Liver (tissue), 3 donors: ENCODE results near the gene CKAP5.

Experiments used
- HNF4G ChIP-seq: IDR thresholded peaks from 2 replicates; pipeline ENCODE4 v1.6.1; 2016; ENCODE audit warnings: antibody characterized with exemption
- RAD21 ChIP-seq, 2 donors: IDR thresholded peaks; 2 replicates each; pipeline ENCODE4 v1.6.1; 2016; ENCODE audit warnings: antibody characterized with exemption in 2 of 2, mild to moderate bottlenecking in 2 of 2
- RXRA ChIP-seq, 2 donors: IDR thresholded peaks; 2 replicates each; pipeline ENCODE4 v1.6.1; 2017 to 2018; ENCODE audit warnings: antibody characterized with exemption in 2 of 2, mild to moderate bottlenecking in 1 of 2
- SP1 ChIP-seq: IDR thresholded peaks from 2 replicates; pipeline ENCODE4 v1.6.1; 2018; ENCODE audit warnings: antibody characterized with exemption, mild to moderate bottlenecking
- TF ChIP-seq, protein P1 (sequence below): fragments of 150-350 bp; IDR thresholded peaks from 2 replicates; pipeline ENCODE4 v1.5.1; 2017; ENCODE audit warnings: improper control_type of control experiment, low read depth, low read length; ENCODE audit not compliant: missing input control
- TF ChIP-seq, protein P2 (sequence below): IDR thresholded peaks from 2 replicates; pipeline ENCODE4 v1.6.1; 2016; ENCODE audit warnings: antibody characterized with exemption
- donor health status: healthy.
- donor health status: healthy.

DNA sequence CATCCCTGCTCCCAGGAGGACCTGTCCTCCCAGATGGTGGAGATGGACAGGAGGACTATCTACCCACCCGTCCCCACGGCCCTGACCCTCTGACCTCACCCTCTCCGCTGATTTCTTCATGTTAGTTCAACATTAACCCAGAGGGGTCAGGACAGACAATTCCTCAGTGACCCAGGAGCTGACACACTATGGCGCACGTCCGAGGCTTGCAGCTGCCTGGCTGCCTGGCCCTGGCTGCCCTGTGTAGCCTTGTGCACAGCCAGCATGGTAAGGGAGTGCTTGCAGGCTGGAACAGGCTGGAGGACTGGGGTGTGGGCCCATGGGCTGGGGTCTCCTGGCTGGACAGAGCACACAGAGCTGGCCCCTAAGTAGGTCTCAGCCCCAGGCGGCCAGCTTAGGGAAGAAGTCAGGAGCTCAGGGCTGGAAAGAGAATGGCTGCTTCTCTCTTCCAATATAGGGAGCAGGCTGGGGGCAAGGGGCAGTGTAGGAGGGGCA, 127.0 kb downstream of the CKAP5 start, which contains the start of gene F2:
- TF ChIP-seq, protein P1, sequence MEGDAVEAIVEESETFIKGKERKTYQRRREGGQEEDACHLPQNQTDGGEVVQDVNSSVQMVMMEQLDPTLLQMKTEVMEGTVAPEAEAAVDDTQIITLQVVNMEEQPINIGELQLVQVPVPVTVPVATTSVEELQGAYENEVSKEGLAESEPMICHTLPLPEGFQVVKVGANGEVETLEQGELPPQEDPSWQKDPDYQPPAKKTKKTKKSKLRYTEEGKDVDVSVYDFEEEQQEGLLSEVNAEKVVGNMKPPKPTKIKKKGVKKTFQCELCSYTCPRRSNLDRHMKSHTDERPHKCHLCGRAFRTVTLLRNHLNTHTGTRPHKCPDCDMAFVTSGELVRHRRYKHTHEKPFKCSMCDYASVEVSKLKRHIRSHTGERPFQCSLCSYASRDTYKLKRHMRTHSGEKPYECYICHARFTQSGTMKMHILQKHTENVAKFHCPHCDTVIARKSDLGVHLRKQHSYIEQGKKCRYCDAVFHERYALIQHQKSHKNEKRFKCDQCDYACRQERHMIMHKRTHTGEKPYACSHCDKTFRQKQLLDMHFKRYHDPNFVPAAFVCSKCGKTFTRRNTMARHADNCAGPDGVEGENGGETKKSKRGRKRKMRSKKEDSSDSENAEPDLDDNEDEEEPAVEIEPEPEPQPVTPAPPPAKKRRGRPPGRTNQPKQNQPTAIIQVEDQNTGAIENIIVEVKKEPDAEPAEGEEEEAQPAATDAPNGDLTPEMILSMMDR: no peak
- TF ChIP-seq, protein P2, sequence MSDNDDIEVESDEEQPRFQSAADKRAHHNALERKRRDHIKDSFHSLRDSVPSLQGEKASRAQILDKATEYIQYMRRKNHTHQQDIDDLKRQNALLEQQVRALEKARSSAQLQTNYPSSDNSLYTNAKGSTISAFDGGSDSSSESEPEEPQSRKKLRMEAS: peak; percentile 26
- peak; percentile 27 to 60 for TF ChIP-seq RAD21 (IDR thresholded peaks at IDR 0.05)
- TF ChIP-seq SP1: peak; percentile 47
- TF ChIP-seq HNF4G: no peak
- peak; percentile 92 to 93 for TF ChIP-seq RXRA (IDR thresholded peaks at IDR 0.05)
